Endothelial cell (in vitro differentiated cells): Measurements from ENCODE around the gene HES7. TPM values are rescaled to one million over a fixed set of nuclear protein-coding genes. Genes with fewer than 3 reads are reported as not detected.

Experiments
- DNase-seq: peaks from one replicate; pipeline ENCODE4 v3.0.0; 2021; ENCODE audit warnings: low spot score
- H3K27ac Mint-ChIP-seq: one replicate; pipeline ENCODE4 v1.8.0; 2021; ENCODE audit warnings: mixed read lengths, inconsistent platforms; ENCODE audit not compliant: unreplicated experiment
- H3K27me3 Mint-ChIP-seq: one replicate; pipeline ENCODE4 v1.8.0; 2021; ENCODE audit warnings: mild to moderate bottlenecking, moderate library complexity, mixed read lengths, inconsistent platforms; ENCODE audit not compliant: unreplicated experiment
- H3K36me3 Mint-ChIP-seq: one replicate; pipeline ENCODE4 v1.8.0; 2021; ENCODE audit warnings: mild to moderate bottlenecking, low read depth, mixed read lengths, inconsistent platforms; ENCODE audit not compliant: unreplicated experiment
- H3K4me1 Mint-ChIP-seq: one replicate; pipeline ENCODE4 v1.8.0; 2021; ENCODE audit warnings: mild to moderate bottlenecking, mixed read lengths, inconsistent platforms; ENCODE audit not compliant: unreplicated experiment
- H3K4me3 Mint-ChIP-seq: one replicate; pipeline ENCODE4 v1.8.0; 2021; ENCODE audit warnings: mild to moderate bottlenecking, mixed read lengths, inconsistent platforms; ENCODE audit not compliant: unreplicated experiment
- H3K9me3 Mint-ChIP-seq: one replicate; pipeline ENCODE4 v1.8.0; 2021; ENCODE audit warnings: mixed read lengths, inconsistent platforms; ENCODE audit not compliant: unreplicated experiment
- CTCF ChIP-seq: fragments of 200-600 bp; sonication (generic); IDR thresholded peaks from one replicate; pipeline ENCODE4 v1.5.0; 2021; ENCODE audit warnings: antibody characterized with exemption; ENCODE audit not compliant: unreplicated experiment
- total RNA-seq: library from RNA; stranded (reverse); fragmentation: NEBNext Ultra II Directional; extraction: Animal tissue kit (Norgen Biotek cat#: 25700); gene quantifications from one replicate; pipeline ENCODE4 v1.2.1, GENCODE V29; 2021; ENCODE audit not compliant: unreplicated experiment

HES7 gene
- total RNA-seq, 1 donor from 2014 or later = 3.3 TPM

GRCh38 chr17:8091033-8091687 is 32.7 kb downstream of the HES7 start:
- Mint-ChIP-seq H3K36me3 (no peaks in the 10 kb centered on the region), H3K27ac (no peak overlapping the region), H3K27me3 (peaks cover 9% of the 10 kb centered on the region), H3K4me3 (no peak overlapping the region), H3K4me1 (no peaks in the 10 kb centered on the region), H3K9me3 (no peaks in the 10 kb centered on the region)
- no peak for TF ChIP-seq CTCF
- no peak for DNase-seq

DNA sequence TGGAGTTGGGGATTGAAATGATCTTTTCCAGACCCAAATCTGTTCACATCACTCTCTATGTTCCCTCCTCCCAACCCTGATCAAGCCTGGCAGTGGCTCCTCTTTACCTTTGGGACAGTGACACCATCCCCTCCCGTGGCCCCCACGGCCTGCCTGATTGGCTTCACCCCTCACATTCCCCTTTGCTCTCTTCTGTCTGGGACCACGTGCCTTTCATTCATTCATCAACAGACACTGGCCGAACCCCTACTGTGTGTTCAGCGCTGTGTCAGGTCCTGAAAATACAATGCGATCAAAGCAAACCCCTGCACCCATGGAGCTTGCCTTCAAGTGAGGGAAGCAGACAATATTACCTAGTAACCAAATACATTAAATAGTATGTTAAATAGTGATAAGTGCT is 34.2 kb downstream of the HES7 start:
- DNase-seq = no peak
- Mint-ChIP-seq H3K9me3 (no peaks in the 10 kb centered on the region), H3K36me3 (no peaks in the 10 kb centered on the region), H3K27me3 (peaks cover 11% of the 10 kb centered on the region), H3K4me3 (no peak overlapping the region), H3K27ac (no peak overlapping the region), H3K4me1 (no peaks in the 10 kb centered on the region)
- no peak for TF ChIP-seq CTCF

- H3K27ac Mint-ChIP-seq = no peak overlapping the region
- no peaks in the 10 kb centered on the region for H3K36me3 Mint-ChIP-seq
- H3K9me3 Mint-ChIP-seq = no peaks in the 10 kb centered on the region
- peaks cover 13% of the 10 kb centered on the region for H3K27me3 Mint-ChIP-seq
- H3K4me3 Mint-ChIP-seq = no peak overlapping the region
- TF ChIP-seq CTCF = no peak
- no peak for DNase-seq
- no peaks in the 10 kb centered on the region for H3K4me1 Mint-ChIP-seq
Measured at GRCh38 chr17:8087952-8088230, 36.0 kb downstream of the HES7 start.

DNA sequence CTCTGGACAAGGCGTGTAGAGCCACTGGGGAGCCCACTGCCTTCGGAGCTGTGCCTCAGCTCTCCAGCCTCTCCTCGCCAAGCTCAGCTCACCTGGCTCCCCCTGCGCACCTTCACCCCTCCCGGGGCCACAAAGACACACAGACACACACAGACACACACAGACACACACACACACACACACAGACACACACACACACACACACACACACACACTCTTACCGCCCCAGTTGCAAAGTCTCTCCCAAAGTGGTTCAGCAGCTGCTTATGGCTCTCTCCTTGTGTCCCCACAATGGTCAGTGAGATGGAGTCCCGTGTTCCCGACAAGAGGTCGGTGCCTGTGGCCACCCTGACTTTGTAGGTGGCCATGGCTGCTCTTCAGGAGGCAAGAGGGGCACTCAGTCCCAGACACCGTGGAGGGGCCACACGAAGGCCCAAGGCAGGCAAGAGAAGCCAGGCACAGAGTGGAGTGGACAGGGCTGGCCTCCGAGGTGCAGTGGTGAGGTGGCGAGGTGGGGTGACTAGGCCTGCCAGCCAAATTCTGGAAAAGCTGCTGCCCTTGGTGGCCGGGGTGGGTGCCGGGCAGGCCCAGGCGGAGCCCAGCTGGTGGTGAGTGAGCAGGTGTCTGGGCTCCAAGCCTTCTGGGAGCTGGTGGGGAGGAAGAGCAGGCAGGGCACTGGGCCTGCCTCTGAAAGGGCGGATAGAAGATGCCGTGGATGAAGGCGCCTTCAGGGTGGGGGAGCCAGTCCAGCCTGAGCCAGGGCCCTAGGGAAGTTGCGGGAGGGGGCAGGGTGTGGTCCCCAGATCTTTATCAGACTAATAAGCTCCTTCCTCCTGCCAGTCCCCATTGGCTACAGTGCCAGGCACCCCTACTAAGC is 36.6 kb downstream of the HES7 start, which contains the start of gene ALOX12B:
ALOX12B (minus strand) TSS at position 642 of the 877 bp plus-strand sequence; CDS start at position 368, 274 bp downstream.
- Mint-ChIP-seq H3K9me3 (no peaks in the 10 kb centered on the region), H3K4me1 (no peaks in the 10 kb centered on the region), H3K36me3 (no peaks in the 10 kb centered on the region), H3K27ac (peak within 1 kb of the TSS; percentile 57), H3K27me3 (peaks cover 13% of the 10 kb centered on the region), H3K4me3 (peak within 1 kb of the TSS; percentile 5)
- no peak for DNase-seq
- no peak for TF ChIP-seq CTCF

DNA sequence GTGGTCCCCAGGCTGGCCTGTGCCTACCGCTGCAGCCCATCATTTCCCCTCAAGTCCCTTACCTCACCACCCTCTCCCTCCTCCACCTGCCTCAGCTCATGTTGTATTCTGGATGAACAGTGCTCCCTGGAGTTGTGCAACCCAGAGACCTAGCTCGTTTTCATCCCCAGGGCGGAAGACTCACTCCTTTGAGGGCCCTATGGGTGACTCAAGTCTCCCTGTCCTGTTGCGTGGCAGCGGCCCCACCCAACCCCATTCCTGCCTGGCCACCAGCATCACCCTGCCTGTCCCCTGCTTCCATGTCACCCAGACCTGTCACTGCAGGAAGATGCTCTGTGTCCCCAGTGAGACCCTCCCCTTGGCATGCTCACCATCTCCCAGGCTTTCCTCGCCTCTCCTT is 39.7 kb downstream of the HES7 start:
- TF ChIP-seq CTCF = no peak
- Mint-ChIP-seq H3K36me3 (no peaks in the 10 kb centered on the region), H3K4me3 (no peak overlapping the region), H3K9me3 (no peaks in the 10 kb centered on the region), H3K27ac (no peak overlapping the region), H3K4me1 (peaks cover 2% of the 10 kb centered on the region), H3K27me3 (peaks cover 17% of the 10 kb centered on the region)
- DNase-seq = no peak
